Fibroblast of the aortic adventitia (primary cell): ENCODE results near the gene ABHD15. TPM values are rescaled to one million over a fixed set of nuclear protein-coding genes. Genes with fewer than 3 reads are reported as not detected.

Source experiments
- DNase-seq: peaks from one replicate; pipeline ENCODE4 v3.0.0-alpha.2; 2010; ENCODE audit warnings: low read depth
- H3K4me3 ChIP-seq: 2 replicates; pipeline ENCODE4 v1.5.1; 2011; ENCODE audit warnings: low read depth, mild to moderate bottlenecking, control low read depth, low read length, moderate library complexity
- CTCF ChIP-seq: IDR thresholded peaks from 2 replicates; pipeline ENCODE4 v1.5.1; 2011; ENCODE audit warnings: mild to moderate bottlenecking, low read length, control low read depth, inconsistent platforms; ENCODE audit not compliant: insufficient read depth
- total RNA-seq: library from RNA; depleted of rRNA; stranded (reverse); fragments of >200 nt; gene quantifications from 2 replicates; pipeline ENCODE4 v1.2.3, GENCODE V29; 2012; ENCODE audit warnings: low replicate concordance

ABHD15 gene
- total RNA-seq, 1 donor, result 15.3 TPM

GRCh38 chr17:29595107-29595942 is 28.5 kb upstream of the ABHD15 start:
- TF ChIP-seq CTCF, result no peak
- DNase-seq, result peak; percentile 36

DNA sequence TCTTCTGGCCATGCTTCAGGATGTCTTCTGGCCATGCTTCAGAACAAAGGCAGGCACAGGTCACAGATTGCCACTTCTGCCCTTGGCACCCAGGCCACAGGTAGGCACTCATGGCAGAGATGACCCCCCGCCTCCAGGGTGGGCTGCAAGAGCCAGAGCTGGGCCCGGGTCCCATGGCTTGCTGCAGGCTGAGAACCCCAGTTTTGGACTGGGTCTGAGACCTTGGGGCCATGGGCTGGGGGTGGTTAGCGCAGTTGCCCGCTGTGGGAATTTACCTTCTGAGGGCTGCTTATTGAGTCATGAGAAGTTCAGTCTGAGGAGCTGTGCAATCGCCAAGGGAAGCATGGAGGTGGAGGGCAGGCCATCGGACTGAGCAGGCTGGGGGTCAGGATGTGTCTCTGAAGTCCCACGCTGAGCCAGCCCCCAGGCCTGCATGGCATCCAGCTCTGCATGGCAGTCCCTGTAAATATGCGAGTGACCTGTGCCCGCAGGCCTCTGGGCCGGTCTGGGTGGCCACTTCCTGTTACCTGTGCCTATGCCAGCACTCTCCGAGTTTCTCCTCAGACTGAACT is 27.8 kb upstream of the ABHD15 start:
- no peak for DNase-seq
- H3K4me3 ChIP-seq, result peak overlapping the region; percentile 69
- no peak for TF ChIP-seq CTCF

More at GRCh38 chr17:29595107-29595942, 28.5 kb upstream of the ABHD15 start:
- H3K4me3 ChIP-seq, result no peak overlapping the region

DNA sequence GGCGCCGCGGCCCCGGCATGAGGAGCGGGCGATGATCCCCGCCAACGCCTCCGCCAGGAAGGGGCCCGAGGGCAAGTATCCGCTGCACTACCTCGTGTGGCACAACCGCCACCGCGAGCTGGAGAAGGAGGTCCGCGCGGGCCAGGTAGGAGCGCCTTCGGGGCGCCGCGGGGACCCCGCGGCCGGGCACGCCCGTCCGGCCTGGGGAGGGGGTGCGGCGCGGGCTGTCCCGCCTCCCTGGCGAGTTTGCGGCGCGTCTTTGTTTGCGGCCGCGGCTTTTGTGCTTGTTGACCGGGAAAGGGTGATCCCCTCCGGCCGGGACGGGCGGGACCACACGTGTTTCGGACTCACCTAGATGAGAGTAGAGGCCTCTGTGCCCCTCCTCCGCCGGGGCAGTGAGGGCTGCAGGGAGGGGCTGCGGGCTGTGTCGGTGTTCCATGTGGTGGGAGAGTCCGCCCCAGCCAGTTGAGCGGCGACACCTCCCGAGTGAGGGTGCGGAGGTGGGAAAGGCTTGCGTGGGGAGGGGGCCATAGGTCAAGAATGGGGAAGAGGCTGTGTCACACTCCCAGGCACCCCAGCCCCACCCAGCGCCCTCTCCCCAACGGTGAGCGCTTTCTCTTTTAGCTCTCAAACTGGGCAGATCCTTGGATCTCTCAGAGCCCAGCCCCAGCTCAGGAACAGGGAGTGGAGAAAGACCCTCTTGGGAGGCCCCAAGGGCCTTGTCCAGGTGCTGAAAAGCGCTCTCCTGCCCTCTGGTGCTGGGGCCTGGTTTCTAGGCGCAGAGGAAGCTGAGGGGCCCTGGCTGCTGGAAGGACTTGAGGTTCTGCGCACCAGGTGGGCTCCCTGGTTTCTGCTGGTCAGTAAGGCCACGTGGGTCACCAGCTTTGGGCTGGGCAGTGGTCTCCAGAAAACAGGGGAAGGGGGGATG is 27.0 kb upstream of the ABHD15 start:
- no peak for DNase-seq
- peak overlapping the region; percentile 69 for H3K4me3 ChIP-seq
- TF ChIP-seq CTCF, result peak; percentile 21

DNA sequence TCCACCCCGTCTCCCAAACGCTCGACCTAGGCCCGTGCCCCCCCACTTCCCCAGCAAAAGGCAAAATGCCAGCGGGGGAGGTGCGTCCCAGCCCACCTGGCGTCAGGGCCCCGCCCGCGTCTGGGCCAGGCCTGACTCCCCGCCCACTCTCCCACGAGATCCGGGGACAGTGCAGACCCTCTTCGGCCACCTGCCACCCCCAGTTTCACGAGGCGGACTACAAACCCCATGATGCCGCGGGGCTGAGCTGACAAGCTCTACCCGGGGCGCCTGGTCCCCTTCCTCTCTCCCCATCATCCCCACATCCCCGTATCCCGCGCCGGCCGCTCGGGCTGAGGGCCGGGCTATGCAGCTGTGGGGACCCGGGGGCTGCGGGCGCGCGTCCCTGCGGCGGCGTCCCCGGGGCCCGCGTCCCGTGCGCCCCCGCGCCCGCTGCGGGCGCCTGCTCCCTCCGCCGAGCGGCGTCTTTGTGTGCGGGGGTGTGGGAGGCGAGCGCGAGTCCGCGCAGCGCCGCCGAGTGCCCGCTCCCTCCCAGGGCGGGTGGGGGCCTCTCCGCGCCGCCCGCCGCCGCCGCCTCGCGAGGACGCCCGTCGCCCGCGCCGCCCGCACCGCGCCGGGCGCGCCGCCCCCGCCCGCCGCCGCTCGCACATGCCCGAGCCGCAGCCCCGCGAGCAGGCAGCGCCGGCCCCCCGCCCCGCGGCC is 26.2 kb upstream of the ABHD15 start, which contains the start of gene ANKRD13B:
ANKRD13B (plus strand) TSS at position 283 of the 702 bp plus-strand sequence. CDS start 490 bp downstream, outside the sequence.
- no peak for DNase-seq
- no peak for TF ChIP-seq CTCF
- H3K4me3 ChIP-seq, result peak within 1 kb of the TSS; percentile 69

DNA sequence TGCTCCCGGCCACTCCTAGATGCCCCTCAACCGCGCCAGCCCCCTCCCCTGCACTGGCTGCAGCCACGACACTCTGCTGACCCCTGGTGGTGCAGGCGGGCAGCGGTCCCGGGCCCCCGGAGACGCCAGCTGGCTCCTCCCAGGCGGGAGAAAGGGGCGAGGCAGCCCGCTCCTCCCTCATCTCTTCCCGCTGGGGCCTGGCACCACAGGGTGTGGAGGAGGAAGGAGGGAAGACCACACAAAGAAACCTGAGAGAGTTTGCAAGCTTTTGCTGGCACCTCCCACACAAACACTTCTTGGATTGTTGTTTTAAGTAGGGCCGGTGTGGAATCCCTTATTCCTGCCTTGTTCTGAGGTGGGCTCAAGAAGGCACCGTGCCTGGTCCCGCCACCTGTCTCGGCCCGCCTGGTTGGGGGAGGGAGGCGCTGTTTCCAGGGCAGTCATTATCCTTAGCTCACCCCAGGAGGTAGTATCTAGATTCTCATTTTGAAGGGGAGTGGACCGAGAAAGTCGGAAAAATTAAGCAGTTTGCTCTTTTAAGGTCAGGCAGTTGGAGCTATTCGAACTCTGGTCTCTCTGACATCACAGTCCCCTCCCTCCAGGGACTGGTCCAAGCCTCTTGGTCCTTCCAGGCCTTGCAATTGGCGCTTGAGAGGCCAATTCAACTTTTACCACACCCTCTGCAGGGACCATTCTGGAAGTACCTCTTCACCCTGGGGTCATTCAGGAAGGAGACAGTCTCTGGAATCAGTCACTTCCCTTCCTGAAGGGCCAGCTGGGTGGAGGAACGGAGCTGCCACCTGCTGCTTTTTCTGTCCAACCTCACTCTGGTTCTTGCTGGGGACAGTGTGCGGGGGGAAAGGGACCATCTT is 25.1 kb upstream of the ABHD15 start:
- peak overlapping the region; percentile 38 for H3K4me3 ChIP-seq
- TF ChIP-seq CTCF, result peak; percentile 97
- DNase-seq, result no peak
